WTC11 (cell line): Measurements from ENCODE around the gene IFT88.

Source experiments
- E2F1 ChIP-seq: sonication (generic); formaldehyde crosslinking; IDR thresholded peaks from 2 replicates; pipeline ENCODE4 v1.8.0; 2022; ENCODE audit warnings: mild to moderate bottlenecking, missing genetic modification reagents
- GABPB1 ChIP-seq: sonication (generic); formaldehyde crosslinking; IDR thresholded peaks from 2 replicates; pipeline ENCODE4 v1.8.1; 2023; ENCODE audit warnings: mild to moderate bottlenecking, missing genetic modification reagents
- HMGXB4 ChIP-seq: sonication (generic); formaldehyde crosslinking; IDR thresholded peaks from 2 replicates; pipeline ENCODE4 v1.8.1; 2023; ENCODE audit warnings: mild to moderate bottlenecking, moderate library complexity, missing genetic modification reagents
- KAT7 ChIP-seq: sonication (generic); formaldehyde crosslinking; IDR thresholded peaks from 2 replicates; pipeline ENCODE4 v1.8.1; 2023; ENCODE audit warnings: missing genetic modification reagents, mild to moderate bottlenecking, borderline replicate concordance
- TEAD4 ChIP-seq: sonication (generic); formaldehyde crosslinking; IDR thresholded peaks from 2 replicates; pipeline ENCODE4 v1.8.0; 2022; ENCODE audit warnings: mild to moderate bottlenecking, missing genetic modification reagents
- TF ChIP-seq, protein P1 (sequence below): fragments of 200-600 bp; IDR thresholded peaks from 2 replicates; pipeline ENCODE4 v1.8.0; 2022; ENCODE audit warnings: antibody characterized with exemption

DNA sequence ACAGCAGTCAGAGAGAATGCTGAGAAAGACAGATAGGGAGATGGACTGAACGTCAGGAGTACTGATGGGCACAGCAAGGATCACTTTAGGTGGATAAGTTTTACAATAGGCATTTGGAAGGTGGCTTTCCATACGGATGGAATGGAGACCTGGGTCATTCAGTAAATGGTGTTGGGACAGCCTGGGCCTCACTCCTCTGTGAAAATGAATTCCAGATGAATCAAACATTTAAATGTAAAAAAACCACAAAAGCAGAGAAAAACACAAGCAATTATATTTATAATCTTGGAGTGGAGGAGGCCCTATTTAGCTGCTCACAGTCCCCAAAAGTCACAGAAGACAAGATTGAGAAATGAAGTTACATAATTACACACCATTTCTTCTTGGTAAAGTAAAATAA lies 141.3 kb downstream of the IFT88 start:
- TF ChIP-seq KAT7 (no peak), GABPB1 (no peak), TEAD4 (CRISPR knock-in tag) (no peak), E2F1 (CRISPR knock-in tag) (no peak), HMGXB4 (CRISPR knock-in tag) (no peak)
- TF ChIP-seq, protein P1, sequence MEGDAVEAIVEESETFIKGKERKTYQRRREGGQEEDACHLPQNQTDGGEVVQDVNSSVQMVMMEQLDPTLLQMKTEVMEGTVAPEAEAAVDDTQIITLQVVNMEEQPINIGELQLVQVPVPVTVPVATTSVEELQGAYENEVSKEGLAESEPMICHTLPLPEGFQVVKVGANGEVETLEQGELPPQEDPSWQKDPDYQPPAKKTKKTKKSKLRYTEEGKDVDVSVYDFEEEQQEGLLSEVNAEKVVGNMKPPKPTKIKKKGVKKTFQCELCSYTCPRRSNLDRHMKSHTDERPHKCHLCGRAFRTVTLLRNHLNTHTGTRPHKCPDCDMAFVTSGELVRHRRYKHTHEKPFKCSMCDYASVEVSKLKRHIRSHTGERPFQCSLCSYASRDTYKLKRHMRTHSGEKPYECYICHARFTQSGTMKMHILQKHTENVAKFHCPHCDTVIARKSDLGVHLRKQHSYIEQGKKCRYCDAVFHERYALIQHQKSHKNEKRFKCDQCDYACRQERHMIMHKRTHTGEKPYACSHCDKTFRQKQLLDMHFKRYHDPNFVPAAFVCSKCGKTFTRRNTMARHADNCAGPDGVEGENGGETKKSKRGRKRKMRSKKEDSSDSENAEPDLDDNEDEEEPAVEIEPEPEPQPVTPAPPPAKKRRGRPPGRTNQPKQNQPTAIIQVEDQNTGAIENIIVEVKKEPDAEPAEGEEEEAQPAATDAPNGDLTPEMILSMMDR = no peak
